Measurements from ENCODE around the gene CHID1.

GRCh38 chr11:819943-820649, 90.5 kb downstream of the CHID1 start:
- TF ChIP-seq EZH2 (IDR thresholded peaks at IDR 0.05; ENCODE audit: insufficient read depth, poor library complexity, severe bottlenecking) (no peak), EZH2phosphoT487 (IDR thresholded peaks at IDR 0.05; ENCODE audit: insufficient read depth, low read depth) (no peak)
